ENCODE results near the gene SCUBE3.

The SCUBE3 gene

DNA sequence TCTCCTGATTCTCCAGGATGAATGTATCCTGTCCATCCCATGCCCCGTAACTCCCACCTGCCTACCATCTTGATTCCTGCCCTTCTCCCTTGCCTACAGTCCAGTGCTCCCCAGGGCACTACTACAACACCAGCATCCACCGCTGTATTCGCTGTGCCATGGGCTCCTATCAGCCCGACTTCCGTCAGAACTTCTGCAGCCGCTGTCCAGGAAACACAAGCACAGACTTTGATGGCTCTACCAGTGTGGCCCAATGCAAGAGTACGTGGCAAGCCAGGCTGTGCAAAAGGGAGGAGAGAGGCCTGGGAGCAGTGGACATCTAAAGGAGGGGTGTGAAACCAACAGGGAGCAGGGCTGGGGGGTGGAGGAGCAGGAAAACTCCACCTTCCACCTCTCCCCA lies 30.8 kb downstream of the SCUBE3 start:
- Histone ChIP-seq H3K36me3 (ENCODE audit: control insufficient read depth, insufficient read depth, low read length) (no peaks in the 10 kb centered on the region), H3K4me3 (ENCODE audit: insufficient read depth, low read depth, low read length, poor library complexity, severe bottlenecking) (no peak overlapping the region), H3K27ac (ENCODE audit: insufficient read depth, low read length, poor library complexity, severe bottlenecking) (no peak overlapping the region), H3K27me3 (replicated peaks; ENCODE audit: control insufficient read depth, insufficient read depth, low read length, poor library complexity, severe bottlenecking) (no peaks in the 10 kb centered on the region), H3K4me1 (ENCODE audit: control insufficient read depth, insufficient read depth, low read length, poor library complexity, severe bottlenecking) (no peaks in the 10 kb centered on the region), H3K9me3 (ENCODE audit: control insufficient read depth, low read length) (no peaks in the 10 kb centered on the region)
- DNase-seq, result no peak

- H3K4me3 ChIP-seq (ENCODE audit: insufficient read depth, low read depth, low read length, poor library complexity, severe bottlenecking), result no peak overlapping the region
- H3K36me3 ChIP-seq (ENCODE audit: control insufficient read depth, insufficient read depth, low read length), result no peaks in the 10 kb centered on the region
- H3K9me3 ChIP-seq (ENCODE audit: control insufficient read depth, low read length), result no peaks in the 10 kb centered on the region
- no peak for DNase-seq
- H3K27me3 ChIP-seq (replicated peaks; ENCODE audit: control insufficient read depth, insufficient read depth, low read length, poor library complexity, severe bottlenecking), result no peaks in the 10 kb centered on the region
- no peaks in the 10 kb centered on the region for H3K4me1 ChIP-seq (ENCODE audit: control insufficient read depth, insufficient read depth, low read length, poor library complexity, severe bottlenecking)
- no peak overlapping the region for H3K27ac ChIP-seq (ENCODE audit: insufficient read depth, low read length, poor library complexity, severe bottlenecking)
Measured at GRCh38 chr6:35247642-35248231, 34.0 kb downstream of the SCUBE3 start.

GRCh38 chr6:35248300-35248699 lies 34.5 kb downstream of the SCUBE3 start:
- Histone ChIP-seq H3K27me3 (replicated peaks; ENCODE audit: control insufficient read depth, insufficient read depth, low read length, poor library complexity, severe bottlenecking) (no peaks in the 10 kb centered on the region), H3K4me3 (ENCODE audit: insufficient read depth, low read depth, low read length, poor library complexity, severe bottlenecking) (no peak overlapping the region), H3K4me1 (ENCODE audit: control insufficient read depth, insufficient read depth, low read length, poor library complexity, severe bottlenecking) (no peaks in the 10 kb centered on the region), H3K9me3 (ENCODE audit: control insufficient read depth, low read length) (no peaks in the 10 kb centered on the region), H3K27ac (ENCODE audit: insufficient read depth, low read length, poor library complexity, severe bottlenecking) (no peak overlapping the region), H3K36me3 (ENCODE audit: control insufficient read depth, insufficient read depth, low read length) (no peaks in the 10 kb centered on the region)
- no peak for DNase-seq

GRCh38 chr6:35248965-35249364 lies 35.2 kb downstream of the SCUBE3 start:
- no peaks in the 10 kb centered on the region for H3K27me3 ChIP-seq (replicated peaks; ENCODE audit: control insufficient read depth, insufficient read depth, low read length, poor library complexity, severe bottlenecking)
- DNase-seq, result no peak
- H3K36me3 ChIP-seq (ENCODE audit: control insufficient read depth, insufficient read depth, low read length), result no peaks in the 10 kb centered on the region
- H3K9me3 ChIP-seq (ENCODE audit: control insufficient read depth, low read length), result no peaks in the 10 kb centered on the region
- H3K27ac ChIP-seq (ENCODE audit: insufficient read depth, low read length, poor library complexity, severe bottlenecking), result no peak overlapping the region
- no peaks in the 10 kb centered on the region for H3K4me1 ChIP-seq (ENCODE audit: control insufficient read depth, insufficient read depth, low read length, poor library complexity, severe bottlenecking)
- no peak overlapping the region for H3K4me3 ChIP-seq (ENCODE audit: insufficient read depth, low read depth, low read length, poor library complexity, severe bottlenecking)

DNA sequence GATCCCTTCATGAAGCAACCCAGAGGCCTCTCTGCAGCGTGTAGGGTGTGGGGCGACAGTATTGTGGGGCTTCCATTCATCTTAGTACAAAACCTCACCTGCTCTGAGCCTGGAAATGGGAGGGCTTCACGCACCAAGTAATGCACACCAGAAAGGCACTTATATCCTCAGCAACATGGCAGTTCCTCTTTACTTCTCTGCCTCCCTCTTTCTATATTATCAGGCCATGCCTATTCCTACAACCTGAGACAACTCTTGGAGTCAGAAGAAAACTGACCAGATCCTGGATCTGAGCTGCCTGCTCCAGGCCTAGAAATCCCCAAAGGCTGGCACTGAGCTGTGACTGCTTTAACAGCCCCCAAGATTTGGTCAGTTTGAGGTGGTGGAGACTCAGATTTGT lies 38.2 kb downstream of the SCUBE3 start:
- H3K4me3 ChIP-seq (ENCODE audit: insufficient read depth, low read depth, low read length, poor library complexity, severe bottlenecking), result no peak overlapping the region
- no peaks in the 10 kb centered on the region for H3K4me1 ChIP-seq (ENCODE audit: control insufficient read depth, insufficient read depth, low read length, poor library complexity, severe bottlenecking)
- H3K27me3 ChIP-seq (replicated peaks; ENCODE audit: control insufficient read depth, insufficient read depth, low read length, poor library complexity, severe bottlenecking), result no peaks in the 10 kb centered on the region
- H3K36me3 ChIP-seq (ENCODE audit: control insufficient read depth, insufficient read depth, low read length), result no peaks in the 10 kb centered on the region
- DNase-seq, result no peak
- no peak overlapping the region for H3K27ac ChIP-seq (ENCODE audit: insufficient read depth, low read length, poor library complexity, severe bottlenecking)
- no peaks in the 10 kb centered on the region for H3K9me3 ChIP-seq (ENCODE audit: control insufficient read depth, low read length)

DNA sequence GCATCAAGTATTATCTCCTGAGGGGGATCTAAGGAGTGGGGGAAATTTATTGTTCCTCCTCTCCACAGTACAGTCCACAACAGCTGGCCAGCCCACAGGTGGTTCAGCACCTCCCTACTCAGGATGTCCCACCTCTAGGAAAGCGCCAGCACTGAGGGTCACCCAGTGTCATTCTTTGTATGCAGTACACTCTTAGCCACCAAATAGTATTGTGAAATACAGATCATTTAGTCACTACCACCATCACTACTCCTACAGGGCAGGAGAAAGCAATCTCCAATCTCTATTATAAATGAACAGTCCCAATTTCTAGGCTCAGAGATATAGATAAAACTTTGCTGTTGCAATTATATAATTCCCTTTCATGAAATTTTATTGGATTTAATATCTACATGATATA lies 39.5 kb downstream of the SCUBE3 start:
- Histone ChIP-seq H3K4me3 (ENCODE audit: insufficient read depth, low read depth, low read length, poor library complexity, severe bottlenecking) (no peak overlapping the region), H3K27ac (ENCODE audit: insufficient read depth, low read length, poor library complexity, severe bottlenecking) (no peak overlapping the region), H3K27me3 (replicated peaks; ENCODE audit: control insufficient read depth, insufficient read depth, low read length, poor library complexity, severe bottlenecking) (no peaks in the 10 kb centered on the region)

DNA sequence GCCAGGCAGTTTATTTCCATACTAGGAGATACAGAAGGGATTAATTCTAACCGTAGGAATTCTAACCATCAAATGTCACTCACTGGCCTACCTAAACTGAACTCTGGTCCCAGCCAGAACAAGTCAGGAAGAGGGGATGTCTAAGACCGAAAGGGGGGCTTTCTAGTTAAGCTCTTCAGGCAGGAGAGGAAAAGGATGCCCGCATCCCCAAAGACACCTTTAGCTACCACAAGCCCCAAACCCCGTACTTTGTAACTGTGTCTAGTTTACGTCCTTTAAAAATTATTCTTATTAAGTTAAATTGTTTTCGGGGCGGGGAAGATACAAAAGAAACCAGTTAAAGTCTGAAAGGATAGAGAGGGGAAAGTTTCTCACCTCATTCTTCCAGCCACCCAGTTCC lies 44.6 kb downstream of the SCUBE3 start:
- Histone ChIP-seq H3K4me1 (ENCODE audit: control insufficient read depth, insufficient read depth, low read length, poor library complexity, severe bottlenecking) (peaks cover 17% of the 10 kb centered on the region), H3K27ac (ENCODE audit: insufficient read depth, low read length, poor library complexity, severe bottlenecking) (peak overlapping the region; percentile 91), H3K9me3 (ENCODE audit: control insufficient read depth, low read length) (no peaks in the 10 kb centered on the region), H3K36me3 (ENCODE audit: control insufficient read depth, insufficient read depth, low read length) (no peaks in the 10 kb centered on the region), H3K4me3 (ENCODE audit: insufficient read depth, low read depth, low read length, poor library complexity, severe bottlenecking) (peak overlapping the region; percentile 67), H3K27me3 (replicated peaks; ENCODE audit: control insufficient read depth, insufficient read depth, low read length, poor library complexity, severe bottlenecking) (no peaks in the 10 kb centered on the region)
- no peak for DNase-seq

More for the DNA sequence above, 39.5 kb downstream of the SCUBE3 start:
- Histone ChIP-seq H3K4me1 (ENCODE audit: control insufficient read depth, insufficient read depth, low read length, poor library complexity, severe bottlenecking) (peaks cover 3% of the 10 kb centered on the region), H3K36me3 (ENCODE audit: control insufficient read depth, insufficient read depth, low read length) (no peaks in the 10 kb centered on the region), H3K9me3 (ENCODE audit: control insufficient read depth, low read length) (no peaks in the 10 kb centered on the region)
- DNase-seq, result no peak

DNA sequence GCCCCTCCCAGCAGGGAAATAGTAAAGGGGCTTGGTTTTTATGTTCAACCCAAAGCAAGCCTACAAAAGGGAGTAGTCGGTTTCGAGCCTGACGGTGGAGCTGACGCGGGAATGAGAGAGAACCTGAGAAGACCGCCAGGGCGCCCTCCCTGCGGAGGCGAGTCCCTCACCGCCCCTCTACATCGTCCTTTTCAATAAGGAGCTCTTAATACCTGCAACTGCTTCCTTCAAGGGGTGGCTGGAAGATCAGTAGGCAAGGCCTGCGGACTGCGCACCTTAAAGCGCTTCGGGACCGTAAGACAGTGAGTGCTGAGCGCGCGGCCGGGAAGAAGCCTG lies 45.1 kb downstream of the SCUBE3 start:
- Histone ChIP-seq H3K4me1 (ENCODE audit: control insufficient read depth, insufficient read depth, low read length, poor library complexity, severe bottlenecking) (peaks cover 17% of the 10 kb centered on the region), H3K4me3 (ENCODE audit: insufficient read depth, low read depth, low read length, poor library complexity, severe bottlenecking) (peak overlapping the region; percentile 67), H3K9me3 (ENCODE audit: control insufficient read depth, low read length) (no peaks in the 10 kb centered on the region), H3K36me3 (ENCODE audit: control insufficient read depth, insufficient read depth, low read length) (no peaks in the 10 kb centered on the region), H3K27me3 (replicated peaks; ENCODE audit: control insufficient read depth, insufficient read depth, low read length, poor library complexity, severe bottlenecking) (no peaks in the 10 kb centered on the region), H3K27ac (ENCODE audit: insufficient read depth, low read length, poor library complexity, severe bottlenecking) (peak overlapping the region; percentile 91)
- DNase-seq, result no peak

DNA sequence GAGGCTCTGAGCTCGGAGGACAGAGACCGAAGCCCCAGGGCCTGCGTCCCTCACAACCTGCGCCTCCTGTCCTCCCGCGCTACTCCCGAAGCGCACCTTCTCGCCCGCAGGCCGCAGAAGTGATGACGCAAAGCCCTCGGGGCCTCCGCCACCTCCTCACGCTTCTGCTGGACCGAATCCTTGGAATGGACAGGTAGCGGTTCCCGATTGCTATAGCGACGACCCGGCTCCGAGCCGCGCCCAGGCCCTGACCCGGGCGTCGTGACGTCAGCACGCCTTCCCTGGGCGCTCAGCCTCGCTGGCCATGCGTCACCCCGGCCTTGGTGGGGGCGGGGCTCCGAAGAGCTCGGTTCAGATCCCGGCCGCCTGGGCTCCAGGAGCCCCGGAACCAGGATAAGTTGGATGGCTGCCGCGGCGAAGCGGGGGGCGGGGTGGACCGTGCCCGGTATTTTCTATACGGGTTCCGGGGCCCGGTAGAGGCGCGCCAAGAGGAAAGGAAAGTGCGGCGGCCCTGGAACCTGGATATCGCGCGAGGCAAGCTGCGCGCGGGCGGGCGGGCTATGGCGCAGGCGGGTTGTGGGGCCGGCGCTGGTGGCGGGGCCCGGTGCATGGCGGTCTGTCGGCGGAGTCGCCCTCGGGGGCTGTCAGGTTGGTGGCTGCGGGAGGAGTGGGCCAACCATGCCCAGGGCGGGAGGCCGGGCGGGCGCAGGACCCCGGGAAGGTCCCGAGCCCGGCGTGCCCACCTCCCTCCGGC lies 45.6 kb downstream of the SCUBE3 start, which contains the start of gene ZNF76:
Gene ZNF76 (plus strand): TSS at position 542 of the 754 bp plus-strand sequence. CDS start 21,417 bp downstream, outside the sequence.
- Histone ChIP-seq H3K4me1 (ENCODE audit: control insufficient read depth, insufficient read depth, low read length, poor library complexity, severe bottlenecking) (peaks cover 17% of the 10 kb centered on the region), H3K4me3 (ENCODE audit: insufficient read depth, low read depth, low read length, poor library complexity, severe bottlenecking) (peak within 1 kb of the TSS; percentile 67), H3K27me3 (replicated peaks; ENCODE audit: control insufficient read depth, insufficient read depth, low read length, poor library complexity, severe bottlenecking) (no peaks in the 10 kb centered on the region), H3K36me3 (ENCODE audit: control insufficient read depth, insufficient read depth, low read length) (no peaks in the 10 kb centered on the region), H3K27ac (ENCODE audit: insufficient read depth, low read length, poor library complexity, severe bottlenecking) (peak within 1 kb of the TSS; percentile 91), H3K9me3 (ENCODE audit: control insufficient read depth, low read length) (no peaks in the 10 kb centered on the region)
- peak; percentile 89 to 92 (median 90) for DNase-seq

DNA sequence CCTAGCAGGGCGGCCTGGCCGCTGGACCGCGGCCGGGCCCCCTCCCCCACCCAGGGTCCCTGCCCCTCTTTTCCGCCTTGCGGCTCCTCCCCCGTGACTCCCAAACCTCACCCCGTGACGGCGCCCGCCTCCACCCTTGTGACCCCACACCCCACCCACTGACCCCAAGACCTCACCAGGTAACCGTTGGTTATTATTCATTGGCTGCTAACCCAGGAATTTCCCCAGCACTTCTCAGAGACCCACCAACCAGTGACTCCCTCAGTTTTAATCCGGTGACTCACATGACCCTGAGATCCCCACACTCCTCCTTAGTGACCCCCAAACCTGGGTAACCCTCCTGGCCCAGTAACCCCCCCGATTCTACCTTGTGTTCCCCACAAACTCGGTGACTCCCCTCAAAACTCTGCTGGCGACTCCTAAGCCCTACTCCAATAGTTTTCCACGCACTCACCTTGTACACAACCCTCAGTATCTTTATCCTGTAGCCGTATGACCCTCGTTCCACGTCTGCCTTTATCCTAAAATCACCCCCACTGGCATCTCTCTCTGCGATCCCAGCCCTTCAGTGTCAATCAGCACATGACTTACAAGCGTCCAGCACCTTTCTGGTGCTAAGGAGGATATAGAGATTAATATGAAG lies 46.3 kb downstream of the SCUBE3 start:
- Histone ChIP-seq H3K27ac (ENCODE audit: insufficient read depth, low read length, poor library complexity, severe bottlenecking) (peak overlapping the region; percentile 91), H3K4me3 (ENCODE audit: insufficient read depth, low read depth, low read length, poor library complexity, severe bottlenecking) (peak overlapping the region; percentile 67), H3K27me3 (replicated peaks; ENCODE audit: control insufficient read depth, insufficient read depth, low read length, poor library complexity, severe bottlenecking) (no peaks in the 10 kb centered on the region), H3K4me1 (ENCODE audit: control insufficient read depth, insufficient read depth, low read length, poor library complexity, severe bottlenecking) (peaks cover 17% of the 10 kb centered on the region), H3K9me3 (ENCODE audit: control insufficient read depth, low read length) (no peaks in the 10 kb centered on the region), H3K36me3 (ENCODE audit: control insufficient read depth, insufficient read depth, low read length) (no peaks in the 10 kb centered on the region)
- peak; percentile 78 to 86 (median 82) for DNase-seq
